B cell (primary cell): ENCODE measurements around the gene USP49. TPM values are rescaled to one million over a fixed set of nuclear protein-coding genes. Genes with fewer than 3 reads are reported as not detected.

Source experiments
- ATAC-seq: fragments of 200-7000 bp; cut with Tn5 transposase; one replicate; pipeline ENCODE4 v1.10.0; 2021; ENCODE audit warnings: low read depth, mild to moderate bottlenecking, moderate number of reproducible peaks, moderate library complexity
- CTCF ChIA-PET: fragments of 350-600 bp; sonication (Branson Sonifier 250); formaldehyde crosslinking; loops from one replicate; lab custom pipeline; 2021; ENCODE audit warnings: antibody characterized with exemption, inconsistent platforms; lab: Charles Lee
- POLR2A ChIA-PET: fragments of 350-600 bp; sonication (Branson Sonifier 250); formaldehyde crosslinking; loops from one replicate; lab custom pipeline; 2021; ENCODE audit warnings: antibody characterized with exemption; lab: Charles Lee
- DNase-seq: peaks from one replicate; pipeline ENCODE4 v3.0.0; 2013
- H2AFZ ChIP-seq: 2 replicates; pipeline ENCODE4 v1.6.1; 2012; ENCODE audit warnings: mild to moderate bottlenecking, low read depth, low read length; ENCODE audit not compliant: insufficient read depth, poor library complexity, severe bottlenecking
- H3K27ac ChIP-seq, 2 donors: 1 replicate in 1 of 2; 2 replicates in 1 of 2; pipeline ENCODE4 v1.5.1; 2012 to 2013; ENCODE audit warnings: low read length in 2 of 2, mild to moderate bottlenecking in 2 of 2, moderate library complexity in 1 of 2
- H3K27me3 ChIP-seq, 4 experiments: fragments of 200-600 bp in 1 of 4; sonication (generic) in 1 of 4; replicated peaks in 1 of 4; 1 replicate in 2 of 4; 2 replicates in 2 of 4; pipeline versions ENCODE4 v1.6.1 to v1.7.0; 2013 to 2016; ENCODE audit warnings: low read length in 3 of 4, mild to moderate bottlenecking in 2 of 4, mixed read lengths in 1 of 4, moderate library complexity in 1 of 4; ENCODE audit not compliant: insufficient read depth in 4 of 4, control insufficient read depth in 3 of 4; ENCODE audit errors: control extremely low read depth in 1 of 4
- H3K36me3 ChIP-seq, 2 experiments: replicated peaks in 1 of 2; 1 replicate in 1 of 2; 2 replicates in 1 of 2; pipeline versions ENCODE4 v1.6.1 to v1.7.1; 2013; ENCODE audit warnings: low read length in 1 of 2; ENCODE audit not compliant: insufficient read depth in 2 of 2, control insufficient read depth in 1 of 2; ENCODE audit errors: control extremely low read depth in 1 of 2, extremely low read depth in 1 of 2
- H3K4me1 ChIP-seq, 2 donors: fragments of 200-600 bp in 1 of 2; sonication (generic) in 1 of 2; 1 replicate in 1 of 2; 2 replicates in 1 of 2; pipeline versions ENCODE4 v1.5.1 to v1.6.1; 2013 to 2017; ENCODE audit warnings: low read length in 2 of 2; ENCODE audit not compliant: control insufficient read depth in 2 of 2, insufficient read depth in 2 of 2
- H3K4me2 ChIP-seq: replicated peaks from 2 replicates; pipeline ENCODE3; 2012; ENCODE audit warnings: mild to moderate bottlenecking, low read depth, low read length; ENCODE audit not compliant: poor library complexity, severe bottlenecking
- H3K4me3 ChIP-seq, 5 experiments: fragments of 200-600 bp in 1 of 5; sonication (generic) in 1 of 5; 1 replicate in 3 of 5; 2 replicates in 2 of 5; pipeline versions ENCODE4 v1.5.1 to v1.7.0; 2011 to 2016; ENCODE audit warnings: low read length in 4 of 5, mild to moderate bottlenecking in 4 of 5, low read depth in 2 of 5, control low read depth in 1 of 5, moderate library complexity in 1 of 5; ENCODE audit not compliant: insufficient read depth in 1 of 5; ENCODE audit errors: control extremely low read depth in 1 of 5, extremely low read depth in 1 of 5
- H3K79me2 ChIP-seq: fragments of 200-600 bp; sonication (generic); one replicate; pipeline ENCODE4 v1.6.0; 2016; ENCODE audit warnings: low read length; ENCODE audit not compliant: control insufficient read depth, insufficient read depth
- H3K9ac ChIP-seq: fragments of 200-600 bp; sonication (generic); 2 replicates; pipeline ENCODE4 v1.6.1; 2017; ENCODE audit warnings: mild to moderate bottlenecking, low read length, moderate library complexity
- H3K9me3 ChIP-seq, 3 donors: one replicate each; pipeline versions ENCODE4 v1.6.1 to v1.7.1; 2013; ENCODE audit warnings: low read length in 2 of 3; ENCODE audit not compliant: control insufficient read depth in 2 of 3, insufficient read depth in 1 of 3; ENCODE audit errors: control extremely low read depth in 1 of 3
- H4K20me1 ChIP-seq: 2 replicates; pipeline ENCODE4 v1.6.0; 2012; ENCODE audit warnings: mild to moderate bottlenecking, low read length; ENCODE audit not compliant: insufficient read depth, control insufficient read depth, poor library complexity, severe bottlenecking
- H3K27ac Mint-ChIP-seq: one replicate; pipeline ENCODE4 v1.8.0; 2021; ENCODE audit warnings: mixed read lengths
- H3K27me3 Mint-ChIP-seq: one replicate; pipeline ENCODE4 v1.8.0; 2021; ENCODE audit warnings: mixed read lengths
- H3K4me1 Mint-ChIP-seq: one replicate; pipeline ENCODE4 v1.8.0; 2021; ENCODE audit warnings: mixed read lengths
- H3K4me3 Mint-ChIP-seq: one replicate; pipeline ENCODE4 v1.8.0; 2021; ENCODE audit warnings: mixed read lengths
- H3K9me3 Mint-ChIP-seq: one replicate; pipeline ENCODE4 v1.8.0; 2022; ENCODE audit warnings: mixed read lengths; ENCODE audit not compliant: insufficient read depth
- CTCF ChIP-seq: fragments of 200-600 bp; IDR thresholded peaks from one replicate; pipeline ENCODE4 v1.8.0; 2022; ENCODE audit warnings: antibody characterized with exemption, mild to moderate bottlenecking
- EZH2 ChIP-seq: IDR thresholded peaks from 2 replicates; pipeline ENCODE4 v1.6.1; 2012; ENCODE audit warnings: borderline replicate concordance, low read depth, mild to moderate bottlenecking, moderate library complexity, low read length; ENCODE audit not compliant: insufficient read depth, poor library complexity, severe bottlenecking
- WGBS: methylation state at CpG from one replicate; pipeline ENCODE4 v1.1.5; 2013; ENCODE audit warnings: missing lambda C conversion rate; ENCODE audit not compliant: insufficient coverage; 5-methylcytosine and 5-hydroxymethylcytosine counted together
- intact Hi-C: fragments of 100-400 bp; cut with micrococcal nuclease; formaldehyde crosslinking; loops from one replicate; pipeline ENCODE4 v1.10.0; 2022
- polyA plus RNA-seq: library from polyadenylated mRNA; depleted of rRNA; stranded (reverse); fragments of >200 nt; gene quantifications from 2 replicates; pipeline ENCODE4 v1.2.3, GENCODE V29; 2012
- total RNA-seq, 2 donors: library from RNA; stranded (reverse); fragments of 120-200 nt in 1 of 2; gene quantifications; 1 replicate in 1 of 2; 2 replicates in 1 of 2; pipeline versions ENCODE4 v1.2.3 to v1.2.4, GENCODE V29; 2013 to 2022

The USP49 gene
- total and polyA plus RNA-seq, 2 donors (not counting 1 experiment from before 2014, with no cell fraction given), result 2.6 to 9.9 TPM

GRCh38 chr6:41894366-41895299 lies 542 bp downstream of the USP49 start:
- intact Hi-C loops, result loop anchor here (1.0 to 10.0 kb wide), 11 partner anchors 27 to 820 kb away; partner anchors contain the start of genes BYSL, CCND3, MED20 and MRPS10
- H3K9me3 Mint-ChIP-seq, result no peaks in the 10 kb centered on the region
- H3K4me2 ChIP-seq, result peak overlapping the region; percentile 87
- no peaks in the 10 kb centered on the region for H4K20me1 ChIP-seq
- no peaks in the 10 kb centered on the region for H3K27me3 ChIP-seq
- H3K9me3 ChIP-seq, result no peaks in the 10 kb centered on the region
- H3K4me3 Mint-ChIP-seq, result no peak overlapping the region
- no peak for TF ChIP-seq EZH2
- TF ChIP-seq CTCF, result no peak
- DNase-seq (no peak), ATAC-seq (peak; percentile 42)
- ChIA-PET CTCF (interaction anchor here (1.0 to 2.3 kb wide), 6 partner anchors 27 to 155 kb away, joined by 3 to 20 read pairs (median 12); partner anchors contain the start of genes BYSL, MED20 and TOMM6), POLR2A (interaction anchor here (0.5 to 2.5 kb wide), 9 partner anchors 17 to 864 kb away, joined by 3 to 11 read pairs (median 6); partner anchors contain the start of genes TAF8, TBCC and TOMM6)
- peaks cover 10% of the 10 kb centered on the region for H3K79me2 ChIP-seq
- peak overlapping the region; percentile 79 for H3K9ac ChIP-seq
- H3K4me3 ChIP-seq, result peak overlapping the region; percentile 45 to 96 (median 85)
- H3K27ac Mint-ChIP-seq, result peak overlapping the region; percentile 89
- 5% methylated on average over 39 of the region's 56 CpGs for WGBS
- peaks cover 15 to 17% of the 10 kb centered on the region in 2 donors for H3K4me1 ChIP-seq
- H3K36me3 ChIP-seq, result no peaks in the 10 kb centered on the region
- peak overlapping the region; percentile 82 for H2AFZ ChIP-seq
- peak overlapping the region in 1 of 2 donors; percentile 92 for H3K27ac ChIP-seq
- peaks cover 10% of the 10 kb centered on the region for H3K4me1 Mint-ChIP-seq
- no peaks in the 10 kb centered on the region for H3K27me3 Mint-ChIP-seq
